ENCODE measurements around the gene ENPP3.
"Not testable (repeated sequence)": the region's sequence is repeated elsewhere in the genome, so short reads cannot be mapped to it uniquely, and the experiment has no call there.

ENPP3 gene

DNA sequence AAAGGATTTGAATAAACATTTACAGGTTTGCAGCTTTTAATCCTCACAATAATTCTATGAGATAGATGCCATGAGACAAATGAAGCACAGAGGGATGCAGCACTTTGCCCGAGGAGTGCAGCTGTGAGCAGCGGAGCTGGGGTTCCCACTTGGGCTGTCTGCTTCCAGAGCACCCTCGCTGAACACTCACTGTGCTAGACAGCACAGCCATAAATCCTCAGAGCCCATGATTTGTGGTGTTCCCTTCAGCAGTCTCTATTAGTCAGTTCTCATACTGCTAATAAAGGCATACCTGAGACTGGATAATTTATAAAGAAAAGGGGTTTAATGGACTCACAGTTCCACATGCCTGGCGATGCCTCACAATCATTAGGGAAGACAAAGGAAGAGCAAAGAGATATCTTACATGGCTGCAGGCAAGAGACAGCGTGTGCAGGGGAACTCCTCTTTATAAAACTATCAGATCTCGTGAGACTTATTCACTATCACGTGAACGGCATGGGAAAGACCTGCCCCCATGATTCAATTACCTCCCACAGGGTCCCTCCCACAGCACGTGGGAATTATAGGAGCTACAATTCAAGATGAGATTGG, 99.0 kb downstream of the ENPP3 start:
- DNase-seq (ENCODE audit: low read depth, low spot score) = no peak

DNA sequence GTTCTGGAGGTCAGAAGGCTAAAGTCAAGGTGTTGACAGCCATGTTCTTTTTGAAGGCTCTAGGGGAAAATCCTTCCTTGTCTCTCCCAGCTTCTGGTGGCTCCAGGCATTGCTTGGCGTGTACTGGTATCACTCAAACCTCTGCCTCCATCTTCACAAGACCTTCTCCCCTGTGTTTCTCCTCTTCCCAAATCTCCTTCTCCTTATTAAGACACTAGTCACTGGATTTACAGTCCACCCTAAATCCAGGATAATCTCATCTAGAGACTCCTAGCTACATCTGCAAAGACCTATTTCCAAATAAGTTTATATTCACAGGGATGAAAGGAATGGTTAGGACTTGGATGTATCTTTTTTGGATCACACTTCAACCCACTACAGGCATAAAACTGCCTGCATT, 99.7 kb downstream of the ENPP3 start:
- no peak for DNase-seq (ENCODE audit: low read depth, low spot score)

DNA sequence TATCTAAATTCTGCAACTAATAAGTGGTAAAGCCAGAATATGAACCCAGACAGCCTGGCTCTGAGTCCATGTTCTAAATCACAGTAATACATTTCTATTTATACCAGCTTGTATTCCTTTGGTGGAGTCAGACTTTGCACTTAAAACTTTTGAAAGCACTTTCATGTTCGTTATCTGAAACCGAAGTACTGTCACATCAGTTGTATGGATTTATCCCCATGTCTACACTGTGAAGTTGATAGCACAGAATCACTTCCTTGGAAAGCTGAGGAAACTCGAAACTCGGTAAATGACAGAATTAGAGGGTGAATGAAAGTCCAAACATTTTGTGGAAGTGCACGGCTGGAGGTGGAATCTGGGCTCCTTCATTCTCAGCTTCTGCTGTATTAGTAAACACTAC, 102.0 kb downstream of the ENPP3 start:
- DNase-seq (ENCODE audit: low read depth, low spot score) = no peak

DNA sequence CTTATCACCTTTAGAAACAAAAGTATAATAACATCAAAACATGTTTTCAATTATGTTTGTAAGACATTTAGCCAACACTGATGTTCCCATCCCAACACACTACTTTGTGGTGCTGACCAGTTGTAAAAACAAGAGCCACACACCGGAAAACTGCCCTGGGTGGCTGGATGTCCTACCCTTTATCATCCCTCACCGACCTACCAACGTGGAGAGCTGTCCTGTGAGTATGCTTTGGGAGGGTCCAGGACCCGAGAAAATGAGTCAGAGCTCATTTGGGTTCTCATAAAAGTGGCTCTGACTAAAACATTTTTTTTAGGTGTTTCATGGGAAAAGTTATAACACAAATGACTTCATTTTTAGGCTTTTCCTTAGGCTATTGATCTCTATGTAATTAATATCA, 103.1 kb downstream of the ENPP3 start:
- DNase-seq (ENCODE audit: low read depth, low spot score) = peak; percentile 5

DNA sequence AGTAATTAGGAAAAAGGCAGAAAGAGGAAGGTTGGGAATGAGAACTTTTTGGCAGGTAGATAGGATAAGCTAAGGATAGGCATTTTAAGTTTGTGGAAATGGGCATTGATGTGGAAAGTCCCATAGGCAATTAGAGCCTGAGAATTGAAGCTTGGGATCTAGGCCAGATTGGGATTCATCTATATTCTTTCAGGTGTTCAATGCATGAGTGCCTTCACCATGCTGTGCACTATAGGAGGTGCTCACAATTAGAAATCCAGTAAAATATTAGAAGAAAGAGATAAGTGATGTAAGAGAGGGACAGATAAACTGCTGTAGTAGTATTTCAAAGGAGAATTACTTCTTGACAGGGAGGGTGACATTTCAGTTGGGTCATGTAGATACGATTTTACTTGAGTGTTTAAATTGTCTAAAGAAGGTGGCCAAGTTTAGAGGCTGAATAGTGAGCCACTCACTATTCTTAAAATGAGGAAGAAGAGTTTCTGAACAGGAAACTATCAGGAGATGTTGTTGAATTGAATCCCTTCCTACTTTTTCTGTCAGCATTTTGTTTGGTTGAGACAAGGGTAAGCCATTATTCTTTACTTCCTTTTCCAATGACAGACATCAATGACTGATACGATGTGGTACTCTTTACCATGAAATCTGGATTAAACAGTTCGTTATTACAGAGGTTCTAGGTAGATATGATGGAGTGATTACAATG, 104.7 kb downstream of the ENPP3 start:
- no peak for DNase-seq (ENCODE audit: low read depth, low spot score)

DNA sequence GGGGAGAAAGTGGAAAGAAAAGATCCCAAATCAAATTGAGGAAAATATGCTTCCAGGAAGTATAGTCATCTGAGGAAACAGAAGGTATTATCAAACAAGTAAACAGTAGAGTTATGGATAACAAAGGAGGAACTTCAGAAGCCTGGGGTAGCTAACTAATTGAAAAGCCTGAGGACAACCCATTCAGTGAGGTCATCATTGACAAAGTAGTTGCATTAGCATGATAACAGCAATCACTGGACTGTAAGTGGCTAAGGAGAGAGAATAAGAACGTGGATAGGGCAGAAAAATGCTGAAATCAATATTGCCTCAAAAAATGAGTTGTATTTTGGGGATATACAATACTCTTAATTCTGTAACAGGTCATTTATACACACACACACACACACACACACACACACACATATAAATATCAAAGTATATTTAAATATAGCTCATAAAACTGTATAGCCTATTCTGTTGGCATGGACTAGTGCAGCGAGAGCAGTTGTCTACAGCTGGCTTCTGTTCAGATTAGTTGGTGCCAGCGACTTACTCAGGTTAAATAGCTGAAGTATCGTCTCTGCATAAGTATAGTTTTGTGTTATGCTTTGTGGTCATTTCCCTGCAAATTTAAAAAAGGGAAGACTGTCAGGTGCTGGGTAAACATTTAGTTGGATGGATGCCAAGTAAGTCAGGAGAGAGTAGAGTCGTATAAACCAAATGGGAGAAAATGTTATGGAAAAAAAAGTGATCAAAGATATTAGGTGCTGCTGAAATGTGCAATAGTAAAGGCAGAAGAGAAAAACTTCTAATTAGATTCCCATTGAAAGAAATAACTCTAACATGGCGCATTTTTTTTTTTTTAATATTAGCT, 107.6 kb downstream of the ENPP3 start:
- no peak for DNase-seq (ENCODE audit: low read depth, low spot score)

DNA sequence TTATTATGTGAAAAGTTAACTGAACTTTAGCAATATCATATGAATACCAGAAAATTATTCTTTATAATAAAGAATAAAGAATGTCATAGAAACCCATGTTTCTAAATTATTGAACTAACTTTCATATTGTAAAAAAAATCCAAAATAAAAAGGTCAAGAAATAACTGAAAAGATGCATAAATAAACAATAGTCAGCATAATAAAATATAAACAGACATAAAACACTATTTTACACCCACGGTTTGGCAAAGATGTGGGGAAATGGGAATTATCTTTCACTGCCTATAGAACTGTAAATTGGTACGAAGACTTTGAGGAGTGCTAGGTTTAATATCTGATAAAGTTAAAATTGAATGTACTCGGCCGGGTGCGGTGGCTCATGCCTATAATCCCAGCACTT, 108.4 kb downstream of the ENPP3 start:
- DNase-seq (ENCODE audit: low read depth, low spot score) = no peak

DNA sequence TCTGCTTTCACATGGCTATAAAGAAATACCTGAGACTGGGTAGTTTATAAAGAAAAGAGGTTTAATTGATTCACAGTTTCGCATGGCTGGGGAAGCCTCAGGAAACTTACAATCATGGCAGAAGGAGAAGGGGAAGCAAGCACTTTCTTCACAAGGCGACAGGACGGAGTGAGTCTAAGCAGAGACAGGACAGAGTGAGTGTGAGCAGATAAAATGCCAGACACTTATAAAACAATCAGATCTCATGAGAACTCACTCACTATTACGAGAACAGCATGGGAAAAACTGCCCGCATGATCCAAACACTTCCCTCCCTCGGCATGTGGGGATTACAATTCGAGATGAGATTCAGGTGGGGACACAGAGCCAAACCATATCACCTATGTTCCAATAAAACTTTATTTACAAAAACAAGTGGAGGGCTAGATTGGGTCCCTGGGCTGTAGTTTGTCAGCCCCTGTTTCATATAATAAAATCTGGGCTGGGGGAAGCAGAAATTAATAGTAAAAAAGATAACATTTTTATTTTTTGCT, 110.8 kb downstream of the ENPP3 start:
- no peak for DNase-seq (ENCODE audit: low read depth, low spot score)

DNA sequence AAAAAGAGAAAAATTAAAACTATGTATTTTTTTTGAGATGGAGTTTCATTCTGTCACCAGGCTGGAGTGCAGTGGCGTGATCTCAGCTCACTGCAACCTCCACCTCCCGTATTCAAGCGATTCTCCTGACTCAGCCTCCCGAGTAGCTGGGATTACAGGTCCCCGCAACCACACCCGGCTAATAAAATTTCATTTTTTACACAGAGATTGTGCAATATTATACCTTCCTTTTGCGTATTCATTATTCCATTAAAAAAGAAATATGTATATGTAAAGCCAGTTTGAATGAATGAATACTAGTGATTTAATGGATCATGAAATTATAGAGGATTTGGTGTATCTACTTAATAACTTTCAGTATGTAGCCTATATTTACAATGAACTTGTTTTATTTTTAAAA, 111.9 kb downstream of the ENPP3 start:
- no peak for DNase-seq (ENCODE audit: low read depth, low spot score)

DNA sequence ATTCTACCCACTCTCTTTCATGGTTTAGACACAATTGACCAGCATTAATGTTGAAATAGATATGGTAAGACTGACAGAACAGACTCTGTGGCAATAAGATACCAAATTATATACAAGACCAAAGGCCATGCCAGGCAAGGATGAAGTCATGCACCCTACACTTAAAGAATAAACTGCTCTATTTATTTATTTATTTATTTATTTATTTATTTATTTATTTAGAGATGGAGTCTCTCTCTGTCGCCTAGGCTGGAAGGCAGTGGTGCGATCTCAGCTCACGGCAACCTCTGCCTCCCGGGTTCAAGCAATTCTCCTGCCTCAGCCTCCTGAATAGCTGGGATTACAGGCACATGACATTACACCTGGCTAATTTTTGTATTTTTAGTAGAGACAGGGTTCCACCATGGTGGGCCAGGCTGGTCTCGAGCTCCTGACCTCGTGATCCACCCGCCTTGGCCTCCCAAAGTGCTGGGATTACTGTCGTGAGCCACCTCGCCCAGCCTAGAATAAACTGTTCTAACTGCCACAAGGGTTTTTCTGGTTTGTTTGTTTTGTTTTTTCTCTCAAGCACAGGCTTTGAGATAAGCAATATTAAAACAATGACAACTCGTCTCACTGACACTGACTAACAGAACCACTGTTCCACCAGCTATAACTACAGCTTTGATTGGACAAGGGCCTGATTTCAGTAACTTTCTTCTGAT, 114.1 kb downstream of the ENPP3 start:
- not testable (repeated sequence) for DNase-seq (ENCODE audit: low read depth, low spot score)

DNA sequence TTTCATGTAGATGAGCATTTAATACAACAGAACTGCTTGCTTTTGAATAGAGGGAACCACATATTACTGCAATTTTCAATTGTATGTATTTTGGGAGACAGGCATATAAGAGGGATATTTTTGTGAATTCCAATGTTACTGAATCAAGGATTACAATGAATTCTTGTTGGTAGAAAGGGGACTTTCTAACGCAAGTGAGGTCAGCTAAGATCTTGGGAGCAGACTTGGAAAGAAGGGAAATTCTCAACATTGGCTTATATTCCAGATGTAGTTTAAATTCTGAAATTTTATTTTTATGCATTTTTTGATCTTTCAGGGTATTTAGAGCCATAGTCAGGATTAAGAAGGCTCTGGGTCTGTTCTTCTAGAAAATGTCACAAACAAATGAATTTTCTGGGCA, 117.0 kb downstream of the ENPP3 start:
- DNase-seq (ENCODE audit: low read depth, low spot score) = no peak

DNA sequence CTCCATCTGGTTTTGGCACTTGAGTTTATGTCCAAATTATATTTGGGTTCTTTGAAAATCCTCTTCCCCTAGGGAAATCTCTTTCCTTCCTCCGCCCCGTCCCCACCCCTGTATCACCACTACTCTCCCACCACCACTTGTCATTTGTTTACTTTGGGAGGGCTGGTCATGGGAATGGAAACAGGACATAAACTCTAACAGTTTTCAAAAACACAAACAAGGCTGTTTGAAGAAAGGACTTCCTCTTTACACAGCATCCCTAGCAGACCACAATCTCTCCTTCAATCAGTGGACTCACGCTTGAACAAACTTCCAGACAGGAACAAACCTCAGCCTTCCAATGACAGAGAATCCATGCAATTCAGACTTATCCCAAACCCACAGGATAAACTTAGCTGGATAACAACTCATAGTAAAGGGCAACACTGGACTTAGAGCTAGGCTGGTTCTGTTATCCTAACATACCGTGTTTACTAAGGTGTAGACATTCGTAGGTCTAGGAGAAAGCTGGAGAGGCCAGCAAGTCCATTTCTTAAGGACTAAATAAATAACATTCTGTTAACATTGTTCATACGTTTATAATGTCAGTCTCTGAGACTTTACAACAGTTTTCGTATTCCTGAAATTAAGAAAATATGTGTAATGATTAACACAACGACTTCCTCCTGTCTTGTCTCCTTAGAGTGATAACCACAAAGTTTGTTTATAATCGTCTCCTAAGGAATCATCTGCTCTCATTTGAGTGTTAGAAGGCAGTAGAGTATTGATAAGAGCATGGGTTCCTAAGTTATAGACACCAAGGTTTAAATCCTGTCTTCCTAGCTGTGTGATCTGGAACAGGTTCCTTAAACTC, 117.8 kb downstream of the ENPP3 start:
- peak; percentile 41 for DNase-seq (ENCODE audit: low read depth, low spot score)

DNA sequence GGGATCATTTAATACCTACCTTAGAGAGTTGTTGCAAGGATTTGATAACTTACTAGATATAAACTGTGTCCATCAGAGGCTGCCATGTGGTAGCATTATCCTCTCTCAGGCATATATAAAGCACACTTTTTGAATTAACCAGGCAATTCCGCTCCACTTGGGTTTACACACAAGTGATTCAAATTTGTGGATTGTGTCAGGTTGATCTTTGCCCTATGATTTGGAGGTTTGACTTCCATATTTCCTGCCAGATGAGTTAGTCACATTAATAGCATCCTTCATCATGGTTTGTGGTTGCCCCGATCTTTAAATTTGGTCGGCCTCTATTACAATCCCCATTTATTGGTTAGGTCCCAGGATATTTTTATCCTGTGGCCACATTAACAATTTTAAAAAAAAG, 118.5 kb downstream of the ENPP3 start:
- peak; percentile 35 for DNase-seq (ENCODE audit: low read depth, low spot score)

DNA sequence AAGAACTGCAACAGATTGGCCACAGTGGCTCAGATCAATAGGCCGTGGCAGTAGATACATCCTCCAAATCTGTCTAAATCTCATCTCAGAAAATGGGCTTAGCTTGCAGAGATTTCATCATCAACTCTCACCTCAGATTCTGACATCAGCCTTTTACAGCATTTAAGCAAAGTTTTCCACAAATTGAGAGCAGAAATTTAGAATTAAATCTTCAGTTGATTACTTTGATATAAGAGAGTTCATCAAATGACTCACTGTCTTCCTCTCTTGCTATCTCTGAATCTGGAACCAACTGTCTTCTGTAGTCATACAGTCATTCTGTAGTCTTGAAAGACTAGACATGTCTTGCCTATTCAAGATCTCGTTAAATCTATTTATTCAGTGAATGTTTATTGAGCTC, 118.9 kb downstream of the ENPP3 start:
- no peak for DNase-seq (ENCODE audit: low read depth, low spot score)

DNA sequence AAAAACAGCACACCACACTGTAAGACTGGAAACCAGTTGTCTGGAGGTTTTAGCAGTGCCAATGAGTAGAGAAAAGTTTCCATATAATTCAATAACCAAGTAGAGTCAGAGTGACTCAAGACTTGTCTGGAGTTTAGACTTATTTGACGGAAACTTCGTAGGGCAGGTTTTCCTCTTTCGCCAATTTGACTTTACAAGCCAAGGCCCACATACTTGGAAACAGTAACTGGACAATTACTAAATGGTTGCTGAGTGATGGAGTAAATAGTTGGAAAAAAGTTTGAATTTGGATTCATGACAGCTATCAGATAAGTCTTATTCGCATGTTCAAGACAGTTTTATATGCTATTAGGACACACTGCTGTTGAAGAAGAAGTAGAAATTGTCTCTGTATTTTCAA, 121.8 kb downstream of the ENPP3 start:
- DNase-seq (ENCODE audit: low read depth, low spot score) = peak; percentile 10

DNA sequence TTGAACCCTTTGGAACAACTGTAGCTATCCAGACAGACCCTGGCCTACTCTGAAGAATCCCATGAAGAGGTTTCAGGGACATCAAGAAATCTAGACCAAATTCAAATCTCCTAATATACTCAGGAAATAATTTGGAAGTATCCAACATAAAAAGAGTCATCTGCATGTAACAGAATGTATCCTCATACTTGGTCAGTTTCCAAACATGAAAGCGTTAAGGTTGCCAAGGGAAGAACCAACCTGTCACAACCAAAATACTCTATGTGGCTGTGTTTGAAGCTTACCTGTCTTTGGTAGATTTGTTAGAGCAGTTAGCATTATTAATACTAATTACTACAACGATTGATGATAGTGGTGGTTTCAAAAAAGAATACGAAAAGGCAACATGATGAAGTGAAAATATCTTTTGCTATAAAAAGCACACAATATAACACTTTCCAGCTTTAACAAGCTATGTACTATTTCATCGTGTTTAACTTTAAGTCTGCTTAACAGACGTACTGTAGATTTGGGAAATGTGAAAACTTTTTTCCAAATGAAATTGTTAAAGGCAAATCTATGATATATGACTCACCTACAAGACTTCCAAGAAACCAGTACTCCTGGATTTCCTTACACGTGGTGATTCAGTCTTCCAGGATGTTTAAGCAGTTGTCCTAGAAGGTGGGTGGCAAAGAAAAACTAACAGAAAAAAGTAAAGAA, 124.1 kb downstream of the ENPP3 start:
- peak; percentile 29 for DNase-seq (ENCODE audit: low read depth, low spot score)

DNA sequence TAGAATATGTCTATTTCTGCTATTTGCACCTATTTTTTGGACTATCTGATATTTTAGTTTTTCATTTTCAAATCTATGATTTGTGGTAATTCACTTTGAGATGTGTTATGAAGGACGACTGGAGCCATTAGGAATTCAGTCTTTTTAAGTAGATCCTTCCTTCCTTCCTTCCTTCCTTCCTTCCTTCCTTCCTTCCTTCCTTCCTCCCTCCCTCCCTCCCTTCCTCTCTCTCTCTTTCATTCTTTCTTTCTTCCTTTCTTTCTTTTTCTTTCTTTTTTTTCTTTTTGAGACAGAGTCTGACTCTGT, 124.6 kb downstream of the ENPP3 start:
- no peak for DNase-seq (ENCODE audit: low read depth, low spot score)

DNA sequence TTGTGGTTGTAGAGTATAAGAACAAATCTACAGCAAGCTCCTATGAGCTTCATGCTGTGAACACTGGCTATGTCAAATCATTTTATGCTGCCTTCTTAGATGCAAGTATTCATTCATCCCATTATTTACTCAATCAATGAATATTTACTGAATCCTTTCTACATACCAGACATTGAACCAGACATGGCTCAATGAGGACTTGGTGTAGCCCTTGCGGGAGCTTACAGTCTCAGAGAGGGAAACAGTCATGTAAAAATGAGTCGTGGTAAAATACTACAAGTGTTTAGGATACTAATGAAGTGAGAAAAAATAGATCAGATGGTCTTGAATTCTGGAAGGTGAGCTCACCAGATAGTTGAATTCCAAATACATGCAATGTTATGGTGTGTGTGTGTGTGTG, 125.9 kb downstream of the ENPP3 start:
- DNase-seq (ENCODE audit: low read depth, low spot score) = peak; percentile 9

DNA sequence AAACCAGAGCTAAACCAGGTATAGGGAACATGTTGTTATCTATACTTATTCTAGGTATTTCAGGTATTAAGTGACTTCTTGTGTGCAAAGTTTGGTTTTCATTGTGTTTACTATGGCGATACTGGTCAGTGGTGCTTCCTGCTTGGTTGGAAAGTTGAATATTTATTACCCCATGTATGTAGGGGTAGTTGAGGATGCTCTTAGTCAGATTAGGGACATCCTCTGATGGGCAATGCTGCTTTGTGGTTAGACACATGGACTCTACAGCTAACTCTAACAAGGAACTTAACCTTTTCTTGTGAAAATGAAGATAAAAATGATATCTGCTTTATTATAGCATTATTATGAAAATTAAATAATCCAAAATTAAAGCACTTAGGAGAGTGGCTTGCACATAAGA, 126.6 kb downstream of the ENPP3 start:
- no peak for DNase-seq (ENCODE audit: low read depth, low spot score)

DNA sequence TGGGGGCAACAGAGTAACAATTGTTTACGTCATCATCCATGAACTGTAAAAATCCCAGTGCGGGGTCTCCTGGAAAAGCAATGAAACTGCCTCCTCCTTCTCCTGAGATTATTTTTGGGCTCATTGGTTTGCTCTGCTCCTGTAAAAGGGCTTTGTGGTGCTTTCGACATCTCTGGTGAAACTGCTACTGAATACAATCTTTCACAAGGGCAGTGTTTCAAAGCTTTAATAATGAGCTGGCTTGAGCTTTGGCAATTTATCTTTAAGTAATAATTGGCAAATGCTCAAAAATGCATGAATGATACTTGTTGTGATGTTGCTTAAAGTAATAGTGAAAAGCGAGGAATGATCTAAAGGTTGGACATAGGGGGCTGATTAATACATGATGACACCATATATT, 127.2 kb downstream of the ENPP3 start:
- DNase-seq (ENCODE audit: low read depth, low spot score) = no peak
